Muscle of leg (tissue), 11 donors: ENCODE results near the gene PHF8. TPM values are rescaled to one million over a fixed set of nuclear protein-coding genes. Genes with fewer than 3 reads are reported as not detected.
A peak's percentile ranks its signal among the peaks of the same experiment; 100 is the strongest.

Experiments
- DNase-seq: peaks from one replicate; pipeline ENCODE4 v3.0.0; 2013
- H3K27ac ChIP-seq: one replicate; pipeline ENCODE4 v1.5.1; 2013; ENCODE audit warnings: mild to moderate bottlenecking, low read length, control low read depth
- H3K27me3 ChIP-seq: one replicate; pipeline ENCODE4 v1.6.1; 2013; ENCODE audit warnings: low read length; ENCODE audit not compliant: control insufficient read depth, insufficient read depth
- H3K36me3 ChIP-seq: one replicate; pipeline ENCODE4 v1.6.1; 2013; ENCODE audit warnings: low read length; ENCODE audit not compliant: control insufficient read depth, insufficient read depth
- H3K4me1 ChIP-seq: one replicate; pipeline ENCODE4 v1.6.1; 2013; ENCODE audit warnings: low read length; ENCODE audit not compliant: control insufficient read depth, insufficient read depth
- H3K4me3 ChIP-seq: one replicate; pipeline ENCODE4 v1.5.1; 2013; ENCODE audit warnings: low read length, control low read depth
- H3K9me3 ChIP-seq: replicated peaks from 2 replicates; pipeline ENCODE4 v1.6.1; 2013; ENCODE audit warnings: low read depth, low read length; ENCODE audit not compliant: control insufficient read depth
- WGBS: methylation state at CpG from one replicate; pipeline ENCODE4 v1.1.5; 2013; ENCODE audit warnings: missing lambda C conversion rate; ENCODE audit not compliant: insufficient coverage; 5-methylcytosine and 5-hydroxymethylcytosine counted together
- polyA plus RNA-seq, 8 donors: library from polyadenylated mRNA; unstranded; fragments of 120-200 nt; gene quantifications; one replicate each; pipeline versions ENCODE4 v1.2.1 to v1.2.3, GENCODE V29; 2013; ENCODE audit warnings: inconsistent platforms in 1 of 8, low replicate concordance in 1 of 8; ENCODE audit not compliant: insufficient read length in 8 of 8, insufficient read depth in 1 of 8
- total RNA-seq: library from RNA; stranded (reverse); fragments of 120-200 nt; gene quantifications from one replicate; pipeline ENCODE4 v1.2.4, GENCODE V29; 2013

Gene PHF8
- total and polyA plus RNA-seq, 9 donors: 9.9 to 15.9 (median 15.0) TPM

DNA sequence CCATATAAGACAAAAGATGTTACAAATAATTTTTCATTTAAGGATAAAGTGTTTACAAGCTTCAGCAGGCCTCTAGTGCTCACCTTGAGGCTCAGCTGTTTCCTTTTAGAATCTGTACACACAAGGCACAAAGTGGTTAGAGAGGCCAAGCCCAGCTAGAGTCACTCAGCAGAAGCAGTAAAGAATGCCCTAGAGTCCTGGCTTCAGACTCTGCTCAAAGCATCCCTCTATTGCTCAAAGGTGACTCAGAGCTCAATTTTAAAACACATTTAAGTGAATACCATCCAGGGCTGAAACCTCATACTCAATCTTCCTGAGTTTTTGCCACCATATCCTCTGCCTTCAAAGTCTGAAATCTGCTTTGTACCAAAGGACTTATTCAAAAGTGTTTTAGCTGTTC lies 22.6 kb upstream of the PHF8 start:
- Histone ChIP-seq H3K27me3 (no peaks in the 10 kb centered on the region), H3K4me1 (no peaks in the 10 kb centered on the region), H3K27ac (no peak overlapping the region), H3K4me3 (no peak overlapping the region), H3K36me3 (peaks cover 2% of the 10 kb centered on the region), H3K9me3 (no peaks in the 10 kb centered on the region)
- no peak for DNase-seq

DNA sequence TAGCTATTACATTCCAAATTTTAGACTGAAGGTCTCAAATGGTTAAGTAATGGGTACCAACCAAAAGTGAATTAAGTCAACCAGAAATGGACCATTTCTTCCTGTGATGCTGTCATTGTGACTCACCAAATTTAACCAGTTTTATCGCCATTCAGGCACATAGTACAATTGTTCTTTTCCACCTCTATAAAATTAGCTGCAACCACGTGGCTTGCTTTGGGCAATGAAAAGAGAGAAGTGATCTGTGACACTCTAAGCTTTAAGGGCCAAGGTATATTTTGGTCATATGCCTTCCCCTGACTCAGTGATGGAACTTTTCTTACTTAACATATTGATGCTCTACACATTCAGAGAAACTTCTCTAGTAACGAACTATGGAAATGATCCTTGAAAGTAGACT lies 20.3 kb upstream of the PHF8 start:
- WGBS: no CpG with 5 or more reads among the region's 3 CpGs
- no peaks in the 10 kb centered on the region for H3K4me1 ChIP-seq
- H3K36me3 ChIP-seq: peaks cover 2% of the 10 kb centered on the region
- H3K9me3 ChIP-seq: no peaks in the 10 kb centered on the region
- DNase-seq: no peak
- H3K27ac ChIP-seq: no peak overlapping the region
- H3K27me3 ChIP-seq: no peaks in the 10 kb centered on the region
- no peak overlapping the region for H3K4me3 ChIP-seq

DNA sequence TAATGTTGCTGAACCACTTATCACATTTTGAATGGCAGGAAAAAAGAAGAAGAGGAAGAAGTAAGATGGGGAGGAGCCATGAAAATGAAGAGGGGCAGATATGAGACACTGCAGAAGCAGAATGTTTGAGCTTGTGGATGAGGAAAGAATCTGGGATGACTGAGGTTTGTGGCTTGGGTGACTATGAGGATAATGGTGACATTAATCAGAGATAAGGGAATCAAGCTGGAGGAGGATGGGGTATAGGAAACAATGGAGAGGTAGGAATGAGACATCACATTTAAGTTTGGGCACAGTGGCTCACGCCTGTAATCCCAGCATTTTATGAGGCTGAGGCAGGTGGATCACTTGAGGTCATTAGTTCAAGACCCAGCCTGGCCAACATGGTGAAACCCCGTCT lies 19.1 kb upstream of the PHF8 start:
- Histone ChIP-seq H3K36me3 (no peaks in the 10 kb centered on the region), H3K9me3 (no peaks in the 10 kb centered on the region), H3K4me1 (no peaks in the 10 kb centered on the region), H3K4me3 (no peak overlapping the region), H3K27me3 (no peaks in the 10 kb centered on the region), H3K27ac (no peak overlapping the region)
- WGBS: 83% methylated on average over 1 of the region's 2 CpGs
- DNase-seq: no peak

DNA sequence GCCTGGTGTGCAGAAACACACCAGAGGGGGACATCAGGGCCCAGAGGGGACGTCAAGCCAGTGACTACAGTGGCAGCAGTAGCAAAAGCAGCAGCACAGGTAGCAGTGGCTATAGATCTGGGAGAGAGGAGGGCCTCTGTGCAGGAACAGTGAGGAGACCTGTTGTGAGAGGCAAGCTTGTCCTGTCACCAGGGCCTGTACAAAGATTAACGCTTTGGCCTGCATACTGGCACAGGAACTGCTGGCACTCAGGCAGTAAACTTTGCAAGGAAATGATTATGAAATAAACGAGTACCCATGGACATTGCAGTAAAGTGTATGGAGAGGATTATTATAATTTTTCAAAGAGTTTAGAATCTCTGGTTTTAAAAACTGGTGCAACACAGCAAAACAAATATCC lies 5.5 kb upstream of the PHF8 start:
- H3K27ac ChIP-seq: no peak overlapping the region
- no peak for DNase-seq
- WGBS: 51% methylated on average over 2 of the region's 3 CpGs

DNA sequence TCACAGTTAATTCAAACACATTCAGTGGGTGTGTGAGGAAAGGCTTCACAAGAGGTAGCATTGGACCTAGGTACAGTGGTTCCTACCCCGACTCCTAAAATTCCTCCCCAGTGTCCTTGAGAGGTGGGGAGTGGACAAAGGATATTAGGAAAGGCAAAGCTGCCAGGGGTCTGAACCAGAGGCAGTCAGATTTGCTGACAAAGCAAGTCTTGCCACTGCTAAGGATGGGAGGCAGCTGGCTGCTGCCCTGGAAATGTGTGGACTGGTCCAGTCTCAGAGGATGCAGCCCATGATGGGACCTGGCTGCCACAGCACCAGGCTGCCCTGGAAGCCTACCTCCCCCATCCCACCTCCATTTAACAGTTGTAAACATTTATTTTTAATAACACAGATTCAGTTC lies 4.1 kb upstream of the PHF8 start:
- H3K27me3 ChIP-seq: peaks cover 3% of the 10 kb centered on the region
- H3K9me3 ChIP-seq: no peaks in the 10 kb centered on the region
- peaks cover 4% of the 10 kb centered on the region for H3K4me1 ChIP-seq
- no peaks in the 10 kb centered on the region for H3K36me3 ChIP-seq
- H3K27ac ChIP-seq: no peak overlapping the region
- H3K4me3 ChIP-seq: no peak overlapping the region
- DNase-seq: no peak
- no CpG with 5 or more reads among the region's 1 CpG for WGBS

More for the DNA sequence above, 5.5 kb upstream of the PHF8 start:
- Histone ChIP-seq H3K27me3 (peaks cover 3% of the 10 kb centered on the region), H3K4me1 (peaks cover 4% of the 10 kb centered on the region), H3K36me3 (no peaks in the 10 kb centered on the region), H3K4me3 (no peak overlapping the region), H3K9me3 (no peaks in the 10 kb centered on the region)

DNA sequence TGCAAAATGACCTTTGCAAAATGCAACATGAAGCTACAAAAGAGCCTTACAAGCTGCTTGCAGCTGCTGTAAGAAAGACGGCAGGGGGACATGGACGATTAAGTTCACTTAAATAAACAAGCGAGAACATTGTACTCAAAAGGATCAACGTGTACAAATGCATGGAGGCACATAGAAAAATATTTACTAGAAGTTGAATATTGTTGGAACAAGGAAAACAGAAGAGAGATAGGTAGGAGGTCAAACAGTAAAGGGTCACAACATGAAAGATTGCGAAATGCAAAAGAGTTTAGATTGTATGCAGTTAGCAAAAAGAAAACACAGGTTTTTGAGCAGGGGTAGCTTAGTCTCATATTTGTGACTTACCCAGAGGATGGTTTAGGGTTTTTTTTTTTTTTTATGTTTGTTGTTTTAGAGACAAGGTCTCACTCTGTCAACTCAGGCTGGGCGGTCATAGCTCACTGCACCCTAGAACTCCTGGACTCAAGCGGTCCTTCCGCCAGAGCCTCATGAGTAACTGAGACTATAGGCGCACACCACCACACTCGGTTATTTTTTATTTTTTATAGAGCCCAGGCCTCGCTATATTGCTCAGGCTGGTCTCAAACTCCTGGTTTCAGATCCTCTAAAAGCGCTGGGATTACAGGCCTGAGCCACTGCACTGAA lies 1.4 kb upstream of the PHF8 start:
- Histone ChIP-seq H3K27ac (peak overlapping the region; percentile 97), H3K27me3 (peaks cover 3% of the 10 kb centered on the region), H3K4me1 (peaks cover 6% of the 10 kb centered on the region), H3K36me3 (peaks cover 2% of the 10 kb centered on the region), H3K4me3 (no peak overlapping the region), H3K9me3 (no peaks in the 10 kb centered on the region)
- 82% methylated on average over 10 of the region's 12 CpGs for WGBS
- DNase-seq: peak; percentile 5

DNA sequence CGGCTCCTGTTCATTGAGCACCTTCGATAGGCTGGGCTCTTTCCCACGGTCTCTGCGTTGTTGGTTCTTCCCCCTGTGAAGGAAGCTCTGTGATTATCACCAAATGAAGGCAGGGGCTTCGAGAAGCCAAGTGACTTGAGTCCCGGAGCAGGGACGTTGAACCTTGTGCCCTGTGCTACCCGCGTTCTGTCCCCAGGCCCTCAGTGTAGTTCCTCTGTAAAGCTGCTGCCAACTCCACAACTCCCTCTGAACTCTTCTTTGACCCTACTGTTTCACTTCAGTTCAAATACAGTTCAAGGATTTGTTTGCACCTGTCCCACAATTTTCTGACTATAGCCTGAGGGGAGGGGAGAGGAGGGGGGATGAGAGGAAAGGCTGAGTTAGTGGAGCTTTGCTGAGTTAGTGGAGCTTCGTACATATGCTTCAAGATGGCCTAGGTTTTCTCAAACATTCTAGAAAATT lies 635 bp upstream of the PHF8 start:
- Histone ChIP-seq H3K27ac (peak overlapping the region; percentile 97), H3K36me3 (peaks cover 10% of the 10 kb centered on the region), H3K4me3 (peak overlapping the region; percentile 76), H3K9me3 (no peaks in the 10 kb centered on the region), H3K27me3 (peaks cover 3% of the 10 kb centered on the region), H3K4me1 (peaks cover 6% of the 10 kb centered on the region)
- 35% methylated on average over 9 of the region's 10 CpGs for WGBS
- DNase-seq: peak; percentile 63

DNA sequence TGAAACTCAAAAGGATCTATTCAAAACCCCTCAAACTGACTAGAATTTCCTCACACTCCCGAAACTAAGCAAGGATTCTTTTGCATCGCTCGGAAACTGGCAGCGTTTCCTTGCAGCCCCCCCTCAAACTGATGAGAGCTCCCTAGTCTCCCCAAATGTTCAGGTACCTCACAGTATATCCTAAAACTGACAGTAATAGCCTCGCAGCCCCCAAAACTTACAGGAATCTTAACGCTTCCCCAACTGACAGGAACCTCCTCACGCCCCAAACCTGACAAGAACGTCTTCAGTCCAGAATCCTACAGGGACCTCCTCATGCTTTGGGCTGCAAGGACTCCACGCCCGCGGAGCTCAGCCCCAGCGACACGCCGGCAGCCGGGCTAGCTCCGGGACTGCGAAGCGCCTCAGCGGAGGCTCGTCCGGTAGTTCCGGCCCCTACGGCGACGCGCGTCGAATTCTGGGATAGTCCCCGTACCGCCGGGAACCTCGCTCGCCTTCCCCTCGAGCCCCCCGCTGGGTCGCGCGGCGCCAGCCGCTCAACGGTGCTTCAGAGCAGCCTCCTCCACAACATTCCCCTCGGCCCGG lies 640 bp downstream of the PHF8 start:
- H3K4me3 ChIP-seq: peak overlapping the region; percentile 76
- WGBS: 34% methylated on average over 43 of the region's 43 CpGs
- H3K4me1 ChIP-seq: peaks cover 6% of the 10 kb centered on the region
- H3K27me3 ChIP-seq: no peaks in the 10 kb centered on the region
- H3K27ac ChIP-seq: peak overlapping the region; percentile 97
- peaks cover 16% of the 10 kb centered on the region for H3K36me3 ChIP-seq
- H3K9me3 ChIP-seq: no peaks in the 10 kb centered on the region
- peak; percentile 36 for DNase-seq

DNA sequence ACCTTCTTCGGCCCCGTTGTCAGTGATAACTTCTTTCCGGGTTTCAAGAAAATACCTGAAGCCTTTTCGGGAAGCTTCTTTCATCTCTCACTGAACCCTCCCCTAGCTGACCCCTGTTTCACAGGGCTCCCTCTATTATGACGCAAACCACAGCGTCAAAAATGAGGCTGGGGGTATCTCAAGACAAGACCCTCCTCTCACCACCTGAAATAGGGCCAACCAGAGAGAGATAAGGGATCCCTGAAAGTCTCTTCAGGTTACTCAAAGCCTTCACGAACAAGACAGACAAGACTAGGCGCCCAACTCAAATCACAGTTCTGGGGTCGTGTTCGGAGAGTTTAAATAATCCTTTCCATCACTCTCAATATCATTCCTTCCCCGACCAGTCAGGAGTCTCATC lies 1.2 kb downstream of the PHF8 start:
- Histone ChIP-seq H3K4me3 (peak overlapping the region; percentile 76), H3K27me3 (no peaks in the 10 kb centered on the region), H3K9me3 (no peaks in the 10 kb centered on the region), H3K4me1 (peaks cover 6% of the 10 kb centered on the region), H3K36me3 (peaks cover 16% of the 10 kb centered on the region), H3K27ac (peak overlapping the region; percentile 97)
- DNase-seq: no peak
- 42% methylated on average over 7 of the region's 11 CpGs for WGBS

DNA sequence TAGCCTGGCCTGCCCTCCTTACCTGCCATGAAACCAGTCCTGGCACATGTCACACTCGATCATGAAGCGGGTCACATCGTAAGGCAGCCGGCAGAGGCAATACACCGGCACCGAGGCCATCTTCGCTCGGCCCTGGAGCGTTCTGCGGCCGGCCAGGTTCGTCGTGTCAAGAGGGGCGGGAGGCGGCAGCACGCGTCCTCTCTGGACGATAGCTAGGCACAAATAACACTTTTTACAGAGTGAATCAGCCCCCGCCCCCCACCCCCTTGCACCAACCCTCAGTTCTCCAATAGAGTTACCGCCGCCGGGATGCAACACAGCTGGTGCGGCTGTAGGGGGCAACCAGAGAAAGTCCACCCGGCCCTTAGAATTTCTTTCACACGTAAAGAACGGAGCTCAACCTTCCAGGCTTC lies 1.7 kb downstream of the PHF8 start:
- H3K36me3 ChIP-seq: peaks cover 16% of the 10 kb centered on the region
- H3K9me3 ChIP-seq: no peaks in the 10 kb centered on the region
- H3K27ac ChIP-seq: no peak overlapping the region
- peak overlapping the region; percentile 76 for H3K4me3 ChIP-seq
- peak; percentile 72 for DNase-seq
- 42% methylated on average over 20 of the region's 26 CpGs for WGBS
- peaks cover 6% of the 10 kb centered on the region for H3K4me1 ChIP-seq
- no peaks in the 10 kb centered on the region for H3K27me3 ChIP-seq
